Fibroblast of the aortic adventitia (primary cell): ENCODE measurements around the gene U2AF2. TPM values are rescaled to one million over a fixed set of nuclear protein-coding genes. Genes with fewer than 3 reads are reported as not detected.
"Not testable (repeated sequence)": the region's sequence is repeated elsewhere in the genome, so short reads cannot be mapped to it uniquely, and the experiment has no call there.

Source experiments
- DNase-seq: peaks from one replicate; pipeline ENCODE4 v3.0.0-alpha.2; 2010; ENCODE audit warnings: low read depth
- H3K4me3 ChIP-seq: 2 replicates; pipeline ENCODE4 v1.5.1; 2011; ENCODE audit warnings: low read depth, mild to moderate bottlenecking, control low read depth, low read length, moderate library complexity
- CTCF ChIP-seq: IDR thresholded peaks from 2 replicates; pipeline ENCODE4 v1.5.1; 2011; ENCODE audit warnings: mild to moderate bottlenecking, low read length, control low read depth, inconsistent platforms; ENCODE audit not compliant: insufficient read depth
- total RNA-seq: library from RNA; depleted of rRNA; stranded (reverse); fragments of >200 nt; gene quantifications from 2 replicates; pipeline ENCODE4 v1.2.3, GENCODE V29; 2012; ENCODE audit warnings: low replicate concordance

U2AF2 gene
- total RNA-seq, 1 donor, result 71.4 TPM

DNA sequence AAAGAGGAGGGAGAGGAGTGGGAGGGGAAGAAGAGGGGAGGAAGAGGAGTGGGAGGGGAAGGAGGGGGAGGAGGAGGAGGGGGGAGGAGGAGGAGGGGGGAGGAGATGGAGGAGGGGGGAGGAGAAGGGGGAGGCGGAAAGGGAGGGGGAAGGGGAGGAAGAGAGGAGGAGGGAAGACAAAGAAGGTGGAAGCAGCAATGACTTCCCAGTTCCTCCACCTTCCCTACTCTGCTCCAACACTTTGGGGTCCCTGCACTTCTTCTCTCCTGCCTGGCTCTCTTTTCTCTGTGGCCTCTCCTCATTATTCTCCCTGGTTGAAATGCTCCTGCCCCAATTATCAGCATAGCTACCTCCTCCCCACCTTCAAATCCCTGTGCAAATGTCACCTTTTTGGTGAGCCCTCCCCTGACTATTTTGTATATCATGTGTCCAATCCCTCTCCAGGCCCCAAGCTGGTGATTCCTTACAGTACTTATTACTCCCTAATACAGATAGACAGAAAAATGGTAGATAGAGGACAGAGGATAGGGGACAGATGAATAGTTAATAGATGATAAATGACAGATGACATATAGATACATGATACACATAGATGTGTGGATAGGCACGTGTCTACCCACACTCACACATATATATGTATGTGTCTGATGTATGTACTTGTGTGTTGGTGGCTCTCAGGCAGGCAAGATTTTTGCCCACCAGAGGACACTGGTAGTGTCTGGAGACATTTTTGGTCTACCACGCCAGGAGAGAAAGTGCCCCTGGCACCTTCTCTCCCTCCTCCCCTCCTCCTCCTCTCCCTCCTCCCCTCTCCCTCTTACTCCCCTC is 58.2 kb downstream of the U2AF2 start:
- H3K4me3 ChIP-seq, result no peak overlapping the region
- DNase-seq, result no peak
- no peak for TF ChIP-seq CTCF

DNA sequence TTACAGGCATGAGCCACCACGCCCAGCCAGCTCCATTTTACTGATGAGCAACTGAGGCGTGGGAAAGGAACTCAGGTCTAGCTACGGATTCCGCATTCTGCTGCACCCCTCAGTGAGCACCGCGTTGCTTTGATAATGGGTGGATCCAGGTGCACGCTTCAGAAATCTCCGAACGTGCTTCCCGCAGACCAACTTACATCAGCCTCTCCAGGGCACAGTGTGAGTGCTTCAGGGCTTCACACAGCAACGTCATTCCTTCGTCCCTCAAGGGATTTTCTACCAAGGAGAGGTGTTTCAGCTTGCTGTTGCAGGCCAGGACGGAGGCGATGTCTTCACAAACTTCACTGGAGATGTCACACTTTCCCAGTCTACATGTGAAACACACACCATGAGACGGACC is 61.7 kb downstream of the U2AF2 start:
- H3K4me3 ChIP-seq, result no peak overlapping the region

DNA sequence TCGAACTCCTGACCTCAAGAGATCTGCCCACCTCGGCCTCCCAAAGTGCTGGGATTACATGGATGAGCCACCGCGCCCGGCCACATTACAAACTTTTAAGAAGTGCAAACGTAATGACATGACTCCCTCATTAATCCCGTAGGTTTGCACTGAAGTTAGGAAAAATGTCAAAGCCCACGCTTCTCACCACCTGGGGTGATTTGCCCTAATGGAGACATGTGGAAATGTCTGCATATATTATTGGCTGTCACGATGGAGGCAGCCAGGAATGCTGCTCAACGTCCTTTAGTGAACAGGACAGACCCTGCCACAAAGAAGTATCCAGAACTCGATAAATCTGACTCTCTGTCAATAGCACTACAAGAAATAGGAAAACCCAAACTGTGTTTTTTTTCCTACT is 62.4 kb downstream of the U2AF2 start:
- no peak for TF ChIP-seq CTCF
- H3K4me3 ChIP-seq, result no peak overlapping the region
- DNase-seq, result no peak

More for the DNA sequence above, 61.7 kb downstream of the U2AF2 start:
- DNase-seq, result no peak
- no peak for TF ChIP-seq CTCF

GRCh38 chr19:55717879-55718711 is 63.3 kb downstream of the U2AF2 start:
- DNase-seq, result not testable (repeated sequence)

GRCh38 chr19:55720214-55720746 is 65.4 kb downstream of the U2AF2 start:
- no peak for TF ChIP-seq CTCF
- H3K4me3 ChIP-seq, result no peak overlapping the region
- DNase-seq, result no peak

More at GRCh38 chr19:55717879-55718711, 63.3 kb downstream of the U2AF2 start:
- not testable (repeated sequence) for H3K4me3 ChIP-seq

GRCh38 chr19:55720801-55721200 is 66.0 kb downstream of the U2AF2 start:
- DNase-seq, result no peak
- no peak overlapping the region for H3K4me3 ChIP-seq
- no peak for TF ChIP-seq CTCF

GRCh38 chr19:55723491-55723890 is 68.7 kb downstream of the U2AF2 start:
- no peak for DNase-seq
- TF ChIP-seq CTCF, result no peak
- H3K4me3 ChIP-seq, result no peak overlapping the region
